ENCODE measurements around the gene TFPI. TPM values are rescaled to one million over a fixed set of nuclear protein-coding genes. Genes with fewer than 3 reads are reported as not detected.

The TFPI gene
- total RNA-seq, 1 donor from 2014 or later = not detected

DNA sequence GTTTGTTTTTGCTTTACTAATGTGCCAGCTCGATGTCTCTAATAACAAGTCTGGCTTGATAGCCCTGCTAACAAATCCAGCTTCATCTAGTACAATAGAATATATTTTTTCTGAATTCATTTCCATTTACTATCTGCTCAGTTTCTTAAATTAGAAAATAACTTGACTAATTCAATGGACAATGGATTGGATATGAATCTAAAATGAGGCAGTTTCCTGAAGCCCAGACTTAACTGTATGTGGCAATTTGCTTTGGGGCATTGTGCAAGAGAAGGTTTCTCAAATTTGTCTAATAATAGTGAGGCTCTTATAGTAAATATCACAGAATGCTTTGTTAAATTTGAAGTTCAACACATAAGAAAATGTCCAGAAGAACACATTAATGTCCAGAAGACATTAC lies 132.0 kb downstream of the TFPI start:
- intact Hi-C loops (cut with micrococcal nuclease) = no loop called here

DNA sequence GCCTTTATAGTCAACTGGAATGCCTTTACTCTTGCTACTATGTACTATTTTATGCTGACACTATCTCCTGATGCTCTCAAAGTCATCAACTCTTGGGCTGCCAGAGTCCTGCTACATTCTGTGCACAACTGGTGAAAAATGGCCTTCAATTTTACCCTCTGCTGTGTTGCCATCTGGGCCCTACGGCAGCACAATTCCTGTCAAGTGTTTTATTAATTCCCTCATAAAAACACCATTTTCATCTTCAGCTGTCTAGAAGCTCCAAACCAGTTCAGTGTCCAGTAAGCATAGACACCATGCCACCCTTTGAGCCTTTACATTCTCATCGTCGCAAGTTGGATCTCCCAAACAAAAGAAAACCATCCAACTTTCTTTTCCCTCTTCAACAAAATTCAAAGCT lies 132.7 kb downstream of the TFPI start:
- intact Hi-C loops (cut with micrococcal nuclease) = loop anchor here (2.0 kb wide), 1 partner anchor 39 kb away; no protein-coding TSS in a partner anchor

DNA sequence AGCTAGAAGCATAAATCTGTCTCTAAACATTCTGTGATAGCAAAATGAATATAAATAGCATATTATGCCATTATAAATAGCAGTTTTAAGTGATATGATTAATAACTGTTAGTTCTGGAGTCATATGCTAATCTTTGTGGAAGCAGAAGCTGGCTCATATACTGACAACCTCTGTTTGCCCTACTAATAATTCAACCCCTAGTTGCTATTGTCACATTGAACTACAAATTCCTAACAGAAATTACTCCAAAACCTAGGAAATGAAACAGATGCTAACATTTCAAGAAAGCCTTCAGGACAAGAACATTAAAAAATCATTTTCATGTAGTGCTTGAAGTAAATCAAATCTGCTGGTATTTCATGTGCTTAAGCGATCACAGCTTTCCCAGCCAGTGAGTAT lies 134.4 kb downstream of the TFPI start:
- intact Hi-C loops (cut with micrococcal nuclease) = loop anchor here (2.0 kb wide), 1 partner anchor 37 kb away; no protein-coding TSS in a partner anchor

DNA sequence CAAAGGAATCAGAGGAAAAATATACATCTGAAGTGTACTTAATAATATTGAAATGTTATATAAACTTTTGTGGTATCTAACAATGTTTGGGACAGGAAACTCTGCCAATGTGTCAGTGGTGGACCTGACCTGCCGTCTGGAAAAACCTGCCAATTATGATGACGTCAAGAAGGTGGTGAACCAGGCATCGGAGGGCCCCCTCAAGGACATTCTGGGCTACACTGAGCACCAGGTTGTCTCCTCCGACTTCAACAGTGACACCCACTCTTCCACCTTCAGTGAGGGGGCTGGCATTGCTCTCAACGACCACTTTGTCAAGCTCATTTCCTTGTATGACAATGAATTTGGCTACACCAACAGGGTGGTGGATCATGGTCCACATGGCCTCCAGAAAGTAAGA lies 138.8 kb downstream of the TFPI start:
- intact Hi-C loops (cut with micrococcal nuclease) = no loop called here

Other genes starting within 250 kb of the TFPI start
- 0.27 and 0.73 TPM in 2 replicates for gene CALCRL, start 106.2 kb downstream of the TFPI start, total RNA-seq

All from T-helper 1 cell treated with Interleukin-12 subunit alpha and Interleukin-12 subunit beta and Interleukin-4 antibody, amounts not matched to agents 30 ng/mL and 1 ng/mL, for 36 hours (primary cell).